Measurements from ENCODE around the gene MEGF11.

Gene MEGF11

GRCh38 chr15:66221126-66221525, 32.4 kb downstream of the MEGF11 start:
- no peak for DNase-seq

GRCh38 chr15:66220601-66221000, 32.9 kb downstream of the MEGF11 start:
- no peak for DNase-seq

- no peak for DNase-seq
Measured at GRCh38 chr15:66219339-66219738, 34.2 kb downstream of the MEGF11 start.

DNA sequence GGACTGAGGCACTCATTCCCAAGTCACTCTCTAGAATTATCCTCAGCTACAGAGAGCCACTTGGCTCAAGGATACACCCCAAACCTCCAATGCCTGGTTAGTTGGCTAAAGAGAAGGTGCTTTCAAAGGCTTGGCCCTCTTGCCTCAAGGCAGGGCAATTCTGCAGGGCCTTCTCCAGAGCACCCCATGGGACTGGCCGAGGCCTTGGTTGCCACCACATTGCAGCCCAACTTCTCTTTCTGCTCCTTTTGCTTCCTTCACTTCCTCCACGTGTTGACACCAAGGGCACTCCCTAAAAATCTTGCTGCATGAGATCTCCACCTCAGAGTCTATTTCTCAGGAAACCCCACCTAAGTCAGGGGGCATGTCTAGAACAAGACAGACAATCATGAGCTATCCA, 36.7 kb downstream of the MEGF11 start:
- DNase-seq, result no peak

DNA sequence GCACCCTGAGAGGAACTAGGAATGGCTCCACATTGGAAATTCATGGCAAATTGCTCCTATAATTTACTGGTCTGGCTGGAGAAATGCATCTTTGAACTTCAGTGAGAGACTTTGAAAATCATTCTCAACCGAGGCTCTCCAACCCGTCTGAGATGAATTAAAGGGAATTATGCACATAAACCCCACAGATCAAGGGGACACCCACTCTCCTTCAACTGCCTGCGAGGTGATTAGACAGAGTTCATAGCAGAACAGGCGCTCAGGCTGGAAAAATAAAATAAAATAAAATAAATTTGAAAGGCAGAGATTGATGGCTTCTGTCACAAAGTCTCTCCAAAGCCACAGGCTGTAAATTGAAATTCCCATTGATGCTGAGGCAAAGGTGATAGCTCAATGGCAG, 37.7 kb downstream of the MEGF11 start:
- DNase-seq, result peak in 2 of 56 donors; percentile 3

DNA sequence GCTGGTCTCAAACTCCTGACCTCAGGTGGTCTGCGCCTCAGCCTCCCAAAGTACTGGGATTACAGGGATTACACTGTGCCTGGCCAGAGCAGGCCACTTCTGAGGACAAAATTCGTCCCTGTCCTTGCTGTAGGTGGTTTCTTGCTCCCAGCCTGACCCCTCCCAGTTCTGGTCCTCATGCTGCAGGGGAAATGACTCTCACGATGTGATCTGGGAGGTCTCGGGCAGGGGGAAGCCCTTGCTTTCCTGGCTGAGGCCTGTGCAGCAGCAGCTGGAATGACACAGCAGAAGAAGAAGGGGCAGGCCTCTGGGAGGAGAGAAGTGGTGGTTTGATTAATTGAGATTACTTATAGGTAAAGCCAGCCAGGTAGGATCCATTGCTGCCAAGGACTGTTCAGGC, 39.3 kb downstream of the MEGF11 start:
- no peak for DNase-seq

DNA sequence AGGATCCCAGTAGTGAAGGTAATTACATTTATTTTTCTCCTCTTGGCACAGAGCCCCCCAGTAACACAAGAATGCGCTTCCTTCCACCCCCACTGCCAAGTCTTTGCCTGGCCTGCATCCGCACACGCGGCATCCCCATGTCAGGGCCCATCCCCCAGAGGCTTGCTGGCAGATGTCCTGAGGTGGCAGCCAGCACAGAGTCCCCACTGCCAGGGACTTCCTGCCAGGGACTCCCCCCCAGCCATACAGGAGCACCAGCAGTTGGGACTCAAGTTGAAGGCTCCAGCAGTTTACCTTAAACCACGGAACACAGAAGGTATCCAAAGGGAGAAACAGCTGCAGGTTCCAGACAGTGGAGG, 41.0 kb downstream of the MEGF11 start:
- peak in 8 of 56 donors; percentile 5 to 27 (median 15) for DNase-seq

DNA sequence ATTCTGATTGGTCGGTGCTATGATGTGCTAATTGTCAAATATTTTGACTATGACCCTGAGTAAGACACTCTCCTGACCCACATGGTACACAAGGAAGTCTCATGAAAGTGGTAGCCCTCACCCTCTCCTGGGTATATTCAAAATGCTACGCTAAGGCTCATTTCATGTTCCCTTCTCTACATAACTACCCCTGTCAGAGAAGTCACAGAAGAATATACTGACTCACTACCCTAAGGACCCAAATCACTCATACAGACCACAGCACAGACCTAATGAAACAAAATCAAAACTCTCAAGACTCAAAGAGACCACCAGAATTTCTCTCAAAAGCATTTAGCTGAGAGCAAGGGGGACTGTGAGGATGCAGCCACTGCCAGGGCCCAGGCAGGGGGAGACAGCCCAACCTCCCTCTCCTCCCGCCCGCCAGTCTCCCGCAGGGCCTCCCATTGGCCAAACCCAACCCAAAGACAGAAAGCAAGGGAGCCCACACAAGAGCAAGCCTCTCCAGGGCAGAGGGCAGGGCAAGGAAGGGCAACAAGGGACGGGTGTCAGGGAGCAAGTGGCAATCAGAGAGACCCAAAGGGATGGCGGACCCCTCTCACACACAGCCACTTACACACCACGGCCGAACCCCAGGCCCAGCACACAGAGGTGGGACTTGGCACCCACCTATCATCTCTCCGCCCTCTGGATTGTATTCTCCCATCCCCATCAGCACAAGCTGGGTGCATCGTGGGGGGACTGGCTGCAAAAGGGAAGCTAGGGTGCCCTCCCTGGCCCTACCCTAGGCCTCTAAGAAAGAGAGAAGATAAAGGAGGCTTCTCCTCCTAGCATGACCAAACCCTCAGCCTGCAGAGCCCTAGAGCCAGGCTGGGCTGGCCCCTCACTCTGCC, 41.6 kb downstream of the MEGF11 start:
- DNase-seq, result no peak

- DNase-seq, result no peak
Measured at GRCh38 chr15:66210684-66211083, 42.9 kb downstream of the MEGF11 start.

DNA sequence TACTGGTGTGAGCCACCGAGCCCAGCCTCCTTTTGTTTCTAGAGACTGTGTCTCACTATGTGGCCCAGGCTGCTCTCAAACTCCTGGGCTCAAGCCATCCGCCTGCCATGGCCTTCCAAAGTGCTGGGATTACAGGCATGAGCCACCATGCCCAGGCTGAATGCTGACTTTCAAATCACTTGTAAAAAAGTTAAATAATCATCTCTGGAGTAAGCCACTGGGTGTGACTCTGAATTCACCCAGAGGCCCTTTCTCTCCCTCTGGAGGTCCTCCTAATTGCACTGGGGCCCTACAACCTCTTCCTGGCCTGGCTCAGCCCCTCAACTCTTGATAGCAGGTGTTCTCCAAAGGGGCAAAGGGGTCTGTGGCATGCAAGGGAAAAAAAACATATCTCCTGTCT, 54.8 kb downstream of the MEGF11 start:
- no peak for DNase-seq

DNA sequence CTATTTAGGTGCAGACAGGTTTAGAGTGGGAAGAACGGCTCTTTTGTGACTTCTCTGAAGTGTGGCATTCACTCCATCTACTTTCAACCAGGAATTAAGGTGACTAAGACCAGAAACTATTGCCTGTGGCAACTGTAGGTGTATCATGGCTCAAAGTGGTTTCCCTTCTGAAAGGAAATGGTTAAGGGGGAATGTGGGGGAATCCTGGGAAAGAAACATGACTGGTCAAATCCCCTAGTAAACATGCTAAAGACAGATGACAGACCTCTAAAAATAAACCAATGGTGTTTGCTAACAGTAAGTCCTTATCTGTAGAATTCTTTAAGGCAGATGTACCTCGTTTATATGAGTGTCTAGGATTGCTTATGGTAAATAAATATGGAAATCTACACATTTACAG, 56.9 kb downstream of the MEGF11 start:
- DNase-seq, result no peak

DNA sequence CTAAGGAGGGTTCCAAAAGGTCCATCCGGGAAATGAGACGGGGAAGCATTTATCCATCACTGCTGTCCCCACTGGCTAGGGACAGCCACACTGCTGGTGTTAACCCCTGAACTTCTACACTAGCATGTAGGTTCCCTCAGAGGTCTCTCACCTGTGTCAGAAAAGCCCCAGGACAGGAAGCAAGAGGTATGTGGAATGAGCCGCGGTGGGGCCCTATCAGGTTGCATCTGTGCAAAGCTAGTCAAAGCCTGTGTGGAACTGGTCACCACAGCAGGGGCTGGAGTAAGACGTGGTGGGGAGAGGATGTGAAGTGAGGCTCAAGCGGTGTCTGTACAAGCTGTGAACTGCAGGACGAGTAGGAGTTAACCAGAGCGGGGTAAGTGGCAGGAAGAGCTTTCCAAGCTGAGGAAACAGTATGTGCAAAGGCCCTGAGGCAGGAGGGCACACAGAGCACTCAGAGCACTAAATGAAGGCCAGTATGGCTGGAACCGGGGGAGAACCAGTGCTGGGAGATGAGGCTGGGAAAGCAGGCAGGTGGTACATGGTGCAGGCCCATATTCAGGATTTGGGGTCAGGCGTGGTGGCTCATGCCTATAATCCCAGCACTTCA, 57.8 kb downstream of the MEGF11 start:
- no peak for DNase-seq

DNA sequence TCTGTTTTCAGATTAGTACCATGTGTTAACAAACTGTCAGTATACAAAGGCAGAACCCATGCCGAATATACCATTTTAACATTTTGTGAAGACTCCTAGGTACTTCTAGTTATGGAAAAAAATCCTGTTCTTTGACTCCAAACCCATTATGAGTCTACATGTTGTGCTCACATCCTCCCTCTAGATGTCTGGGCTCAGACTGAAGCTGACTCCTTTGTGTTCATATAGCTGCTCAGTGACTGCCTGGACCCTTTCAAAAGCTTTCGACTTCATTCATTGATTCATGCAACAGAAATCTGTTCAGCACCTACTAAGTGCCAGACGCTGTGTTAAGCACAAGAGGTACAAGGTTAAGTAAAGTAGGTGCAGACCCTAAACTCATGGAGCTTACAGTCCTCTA, 60.5 kb downstream of the MEGF11 start:
- DNase-seq, result no peak

GRCh38 chr15:66190746-66191145, 62.8 kb downstream of the MEGF11 start:
- DNase-seq, result no peak

GRCh38 chr15:66189291-66189690, 64.3 kb downstream of the MEGF11 start:
- DNase-seq, result no peak

DNA sequence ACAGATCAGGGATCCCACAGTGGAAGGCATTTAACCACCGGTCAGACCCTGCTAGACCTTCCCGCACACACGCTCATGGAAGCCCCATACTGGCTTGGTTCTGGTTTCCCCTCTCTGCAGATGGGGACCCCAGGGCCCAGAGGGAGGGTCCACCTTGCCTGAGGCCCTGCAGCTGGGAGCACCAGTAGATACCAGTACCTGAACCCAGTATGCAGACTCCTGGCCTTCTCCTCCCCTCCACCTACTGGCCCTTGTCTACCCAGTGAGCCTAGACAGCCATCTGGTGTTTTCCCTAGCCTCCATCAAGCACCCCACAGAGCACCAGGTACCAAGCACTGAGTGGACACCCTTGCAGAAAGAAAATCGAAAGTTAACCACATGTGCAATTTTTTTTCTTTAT, 65.1 kb downstream of the MEGF11 start:
- DNase-seq, result no peak

- DNase-seq, result no peak
Measured at GRCh38 chr15:66187271-66187670, 66.3 kb downstream of the MEGF11 start.

- DNase-seq, result no peak
Measured at GRCh38 chr15:66186049-66186825, 67.3 kb downstream of the MEGF11 start.

DNA sequence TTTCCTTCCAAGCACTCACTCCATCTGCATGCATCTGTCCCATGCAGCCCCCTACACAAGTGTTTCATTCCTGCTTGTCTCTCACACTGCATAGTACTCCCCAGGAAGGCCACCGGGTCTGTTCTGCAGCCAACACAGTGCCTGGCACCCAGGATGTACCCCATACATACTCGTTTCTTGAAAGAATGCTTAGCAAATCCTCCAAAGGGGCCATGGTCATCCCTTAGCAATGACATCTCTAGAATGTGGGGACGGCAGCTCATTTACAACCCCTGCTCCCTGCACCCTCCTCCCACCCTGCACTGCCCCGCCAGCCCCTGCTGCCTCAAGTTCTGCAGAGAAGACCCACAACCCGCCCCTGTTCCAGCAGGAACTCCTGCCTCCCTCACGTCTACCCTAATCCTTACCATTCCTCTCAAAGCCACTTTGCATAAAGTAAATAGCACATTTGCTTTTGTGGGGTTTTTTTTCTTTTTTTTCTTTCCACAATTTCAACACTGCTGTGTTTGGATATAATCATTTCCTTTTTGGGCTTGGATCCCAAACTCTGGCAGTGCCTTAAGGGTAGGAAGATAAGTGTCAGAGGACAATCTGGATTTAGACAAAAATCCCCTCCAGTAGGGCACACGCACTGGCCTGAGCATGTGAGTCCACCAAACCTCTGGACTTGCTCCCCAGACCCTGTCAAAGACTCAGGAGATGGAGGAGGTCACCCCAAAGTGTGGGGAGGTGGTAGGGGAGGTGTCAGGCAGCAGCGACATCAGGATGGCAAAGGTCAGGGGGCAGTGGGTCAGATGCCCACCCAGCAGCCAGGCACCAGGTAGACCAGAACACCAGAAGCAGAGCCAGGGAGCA, 68.4 kb downstream of the MEGF11 start:
- no peak for DNase-seq

DNA sequence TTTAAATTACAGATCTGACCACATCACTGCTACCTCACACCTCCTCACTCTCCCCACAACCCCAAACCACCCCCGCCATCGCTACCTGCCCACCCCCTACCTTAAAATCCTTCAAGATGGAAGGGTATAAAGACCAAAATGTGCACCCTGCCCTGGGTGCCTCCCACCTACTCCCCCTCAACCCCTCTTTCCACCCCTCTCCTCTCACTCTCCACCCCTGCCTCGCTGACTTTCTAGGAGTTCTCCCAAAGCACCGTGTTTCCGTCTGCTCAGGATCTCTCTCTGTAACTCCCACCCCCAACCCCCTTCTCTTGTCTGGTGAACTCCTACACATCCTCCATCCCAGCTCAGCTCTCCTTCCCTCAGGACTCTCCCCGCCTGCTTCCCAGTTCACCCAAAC, 69.1 kb downstream of the MEGF11 start:
- no peak for DNase-seq

DNA sequence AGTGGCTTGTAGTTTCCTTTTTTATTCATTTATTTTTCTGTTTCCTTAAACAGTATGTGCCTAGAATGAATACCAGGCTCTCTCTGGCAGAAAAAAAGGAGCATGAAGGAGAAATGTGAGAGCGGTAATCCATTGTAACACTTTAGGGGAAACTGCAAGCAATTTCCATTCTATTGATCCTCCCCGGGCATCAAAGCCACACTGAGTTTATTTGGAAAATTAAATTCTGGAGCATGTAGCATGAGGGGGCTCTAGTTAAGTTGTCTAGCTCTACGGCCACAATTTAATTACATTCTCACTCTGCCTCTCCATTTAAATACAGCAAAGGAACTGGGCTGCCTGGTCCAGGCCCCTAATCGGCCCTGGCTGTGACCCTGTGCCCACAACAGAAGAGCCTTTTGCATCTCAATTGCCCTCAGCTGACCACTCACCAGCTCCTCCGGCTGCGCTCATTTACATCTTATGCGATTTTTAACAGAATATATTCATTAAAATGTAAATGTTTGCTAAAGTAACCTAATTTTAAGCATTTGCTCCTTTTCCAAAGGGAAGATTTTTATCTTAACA, 72.9 kb downstream of the MEGF11 start:
- DNase-seq, result no peak

Data from nucleus accumbens (tissue), 56 donors.